ENCODE measurements around the gene SIVA1. TPM values are rescaled to one million over a fixed set of nuclear protein-coding genes. Genes with fewer than 3 reads are reported as not detected.

SIVA1 gene
- total RNA-seq, 4 donors from 2014 or later = 189 to 397 (median 203) TPM

DNA sequence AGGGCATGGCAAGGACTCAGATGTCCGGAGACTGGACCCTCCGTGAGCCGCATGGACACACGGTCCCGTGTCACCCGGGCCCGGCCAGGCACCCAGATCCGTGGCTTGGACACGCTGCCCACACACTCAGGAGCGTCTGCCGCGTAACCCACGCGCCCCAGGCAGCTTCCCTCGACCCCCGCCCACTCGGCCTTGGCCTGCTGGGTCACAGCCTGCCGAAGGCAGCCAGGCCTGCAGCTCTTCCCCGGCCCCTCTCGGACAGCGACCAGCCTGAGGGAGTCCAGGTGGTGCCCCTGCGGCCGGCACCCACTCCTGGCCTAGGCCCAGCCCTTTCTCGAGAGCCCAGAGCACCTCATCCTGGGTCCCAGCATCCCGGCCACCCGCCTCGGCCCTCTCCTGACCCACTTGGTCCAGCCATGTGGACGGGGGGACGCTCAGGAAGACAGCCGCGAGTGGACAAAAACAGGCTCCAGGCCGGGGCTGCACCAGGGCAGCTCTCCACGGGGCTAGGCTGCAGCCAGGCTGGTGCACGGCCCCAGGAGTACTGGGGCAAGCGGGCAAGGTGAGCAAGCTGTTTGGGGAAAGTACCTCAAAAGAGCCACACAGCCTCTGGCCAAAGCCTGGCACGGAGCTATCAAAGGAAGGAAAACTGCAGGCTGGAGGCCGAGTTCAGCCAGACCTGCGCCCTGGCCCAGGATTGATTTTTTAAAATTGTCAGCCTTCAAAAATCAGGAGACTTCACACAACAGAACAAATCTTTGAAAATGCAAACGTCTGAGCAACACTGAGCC, 36.1 kb downstream of the SIVA1 start:
- H3K36me3 ChIP-seq = peaks cover 0 to 8% (median 0%) of the 10 kb centered on the region in 4 donors
- DNase-seq = no peak
- 88 to 90% methylated on average over 4 to 36 of the region's 39 CpGs for WGBS, 2 donors (ENCODE audit: low coverage in 1 of 2)
- H3K27ac ChIP-seq = no peak overlapping the region
- no peak overlapping the region for H3K4me3 ChIP-seq
- H3K4me1 ChIP-seq = peaks cover 19 to 33% (median 24%) of the 10 kb centered on the region in 4 donors
- no peaks in the 10 kb centered on the region for H3K27me3 ChIP-seq
- in situ Hi-C loops (cut with MboI; ENCODE audit: low pct_ligation_motif_present in 1 of 4, low pct_unique_long_range_greater_than_20kb in 1 of 4, low sequenced_read_pairs in 3 of 4) = no loop called here
- no peaks in the 10 kb centered on the region for H3K9me3 ChIP-seq
- intact Hi-C loops (cut with DNase I; ENCODE audit: low total_unique reads) = loop anchor here (5.0 kb wide), 1 partner anchor 33 kb away; no protein-coding TSS in a partner anchor
- TF ChIP-seq EP300 (IDR thresholded peaks at IDR 0.05; ENCODE audit: low read depth) (no peak), POLR2A (IDR thresholded peaks at IDR 0.05) (no peak)

DNA sequence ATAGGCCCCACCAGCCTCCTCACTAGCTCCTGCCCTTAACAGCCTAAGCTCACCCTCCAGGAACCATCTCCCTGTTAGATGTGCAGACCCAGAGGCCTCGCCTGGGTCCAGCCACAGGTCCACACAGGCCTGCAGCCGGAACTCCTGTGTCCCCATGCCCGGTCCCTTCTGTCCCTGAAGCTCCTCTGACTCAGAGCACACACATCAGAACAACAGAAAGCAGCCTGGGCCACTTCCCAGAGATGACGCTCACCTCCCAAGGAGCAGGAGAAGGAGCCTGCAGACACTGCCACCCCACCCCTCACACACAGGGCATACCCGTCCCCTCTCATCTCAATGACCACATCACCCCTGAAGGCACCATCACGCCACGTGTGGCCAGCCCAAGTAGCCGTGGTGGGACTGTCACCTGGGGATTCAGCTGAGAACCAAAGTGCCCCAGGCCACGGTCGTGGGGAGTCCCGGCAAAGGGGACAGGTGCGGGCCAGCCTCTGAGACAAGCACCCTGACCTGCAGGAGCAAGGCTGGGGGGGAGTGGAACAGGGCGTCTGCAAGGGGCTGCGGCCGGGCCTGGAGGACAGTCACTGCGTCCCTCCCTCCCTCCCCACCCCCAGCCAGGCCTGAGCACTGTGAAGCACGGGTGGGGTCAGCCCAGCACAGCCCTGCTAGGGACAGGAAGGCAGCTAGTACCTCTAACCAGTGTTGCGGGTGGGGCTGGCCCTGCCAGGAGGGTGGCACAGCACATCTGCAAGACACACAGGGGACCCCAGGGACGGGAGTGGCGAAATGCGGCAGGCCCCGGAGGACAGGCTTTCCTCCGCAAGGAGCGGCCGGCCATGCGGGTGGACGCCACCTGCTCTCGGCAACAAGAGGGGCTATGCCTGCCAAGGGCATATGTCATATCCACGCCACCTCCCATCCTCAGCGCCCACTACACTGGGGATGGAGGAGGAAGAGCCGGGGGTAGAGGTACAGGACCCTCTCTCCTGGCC, 37.1 kb downstream of the SIVA1 start:
- Histone ChIP-seq H3K36me3 (peaks cover 0 to 8% (median 0%) of the 10 kb centered on the region in 4 donors), H3K4me1 (peaks cover 24 to 39% (median 30%) of the 10 kb centered on the region in 4 donors), H3K9me3 (no peaks in the 10 kb centered on the region), H3K27ac (no peak overlapping the region), H3K4me3 (no peak overlapping the region), H3K27me3 (no peaks in the 10 kb centered on the region)
- in situ Hi-C loops (cut with MboI; ENCODE audit: low pct_ligation_motif_present in 1 of 4, low pct_unique_long_range_greater_than_20kb in 1 of 4, low sequenced_read_pairs in 3 of 4) (no loop called here), intact Hi-C loops (cut with DNase I; ENCODE audit: low total_unique reads) (loop anchor here (5.0 kb wide), 1 partner anchor 32 kb away; no protein-coding TSS in a partner anchor)
- 91% methylated on average over 24 of the region's 31 CpGs; no CpG with 5 or more reads in 1 of the 2 donors for WGBS, 2 donors (ENCODE audit: low coverage in 1 of 2)
- DNase-seq = no peak
- no peak for TF ChIP-seq CTCF (IDR thresholded peaks at IDR 0.05)
- TF ChIP-seq EP300 (IDR thresholded peaks at IDR 0.05; ENCODE audit: low read depth) = no peak
- no peak for TF ChIP-seq POLR2A (IDR thresholded peaks at IDR 0.05)
- TF ChIP-seq POLR2AphosphoS5 (IDR thresholded peaks at IDR 0.05) = no peak

DNA sequence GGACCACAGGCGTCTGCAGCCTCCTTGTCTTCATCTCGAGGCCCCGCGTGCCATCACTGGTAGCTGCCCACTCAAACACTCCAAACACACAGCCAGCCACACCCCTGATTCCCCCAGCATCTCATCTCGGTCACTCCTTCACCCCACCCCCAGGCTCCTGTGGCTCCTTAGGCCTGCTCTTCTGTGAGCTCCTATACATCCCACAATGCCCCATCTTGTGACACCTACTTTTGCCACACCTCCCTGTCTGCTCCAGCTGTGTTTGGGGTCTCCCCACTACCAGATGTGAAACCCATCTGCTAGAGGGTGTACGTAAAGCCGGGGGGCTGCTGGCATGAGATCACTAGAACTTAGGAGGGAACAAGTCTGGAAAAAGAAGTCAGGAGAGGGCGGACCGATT, 38.5 kb downstream of the SIVA1 start:
- H3K27ac ChIP-seq = no peak overlapping the region
- H3K9me3 ChIP-seq = no peaks in the 10 kb centered on the region
- H3K4me3 ChIP-seq = no peak overlapping the region
- in situ Hi-C loops (cut with MboI; ENCODE audit: low pct_ligation_motif_present in 1 of 4, low pct_unique_long_range_greater_than_20kb in 1 of 4, low sequenced_read_pairs in 3 of 4) = no loop called here
- no peaks in the 10 kb centered on the region for H3K27me3 ChIP-seq
- 92% methylated on average over 9 of the region's 9 CpGs; no CpG with 5 or more reads in 1 of the 2 donors for WGBS, 2 donors (ENCODE audit: low coverage in 1 of 2)
- peaks cover 30 to 45% (median 36%) of the 10 kb centered on the region in 4 donors for H3K4me1 ChIP-seq
- TF ChIP-seq POLR2AphosphoS5 (IDR thresholded peaks at IDR 0.05) (no peak), POLR2A (IDR thresholded peaks at IDR 0.05) (no peak), EP300 (IDR thresholded peaks at IDR 0.05; ENCODE audit: low read depth) (no peak), CTCF (IDR thresholded peaks at IDR 0.05) (no peak)
- intact Hi-C loops (cut with DNase I; ENCODE audit: low total_unique reads) = no loop called here
- peaks cover 0 to 8% (median 0%) of the 10 kb centered on the region in 4 donors for H3K36me3 ChIP-seq
- no peak for DNase-seq

DNA sequence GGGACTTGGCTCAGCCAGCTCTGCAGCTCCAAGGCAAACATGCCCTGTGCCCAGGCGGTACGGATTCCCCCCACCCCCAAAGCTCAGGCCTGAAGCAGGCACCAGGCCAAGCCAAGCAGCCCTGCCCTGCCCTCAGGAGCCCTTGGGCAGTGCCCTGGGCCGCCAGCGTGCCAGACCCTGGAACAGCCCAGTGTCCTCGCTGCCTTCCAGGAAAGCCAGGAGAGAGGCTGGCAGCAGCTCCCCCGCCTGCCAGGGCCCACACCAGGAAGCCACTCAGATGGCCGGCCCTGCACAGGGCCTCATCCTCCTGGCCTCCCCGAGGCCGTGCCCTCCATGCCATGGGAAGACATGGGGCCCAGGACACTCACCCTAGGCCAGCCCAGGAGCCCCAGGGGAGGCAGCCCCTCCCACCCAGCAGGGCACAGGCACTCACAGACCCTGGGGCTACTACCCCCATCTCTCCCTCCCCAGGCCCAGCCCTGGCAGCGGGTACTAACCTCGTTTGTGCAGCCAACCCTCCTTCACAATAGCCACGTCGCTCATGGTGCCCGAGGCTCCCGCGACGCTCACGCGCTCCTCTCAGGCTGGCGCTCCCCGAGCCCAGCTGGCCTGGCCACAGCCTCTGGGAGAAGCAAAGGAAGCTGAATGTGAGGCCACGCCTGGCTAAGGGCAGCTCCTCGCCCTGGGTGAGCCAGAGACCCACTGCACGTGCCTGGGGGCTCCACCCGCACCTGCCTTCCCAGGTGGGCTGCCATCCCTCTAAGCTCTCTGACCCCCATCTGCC, 39.3 kb downstream of the SIVA1 start:
- H3K4me1 ChIP-seq = peaks cover 30 to 41% (median 36%) of the 10 kb centered on the region in 4 donors
- TF ChIP-seq EP300 (IDR thresholded peaks at IDR 0.05; ENCODE audit: low read depth) (no peak), CTCF (IDR thresholded peaks at IDR 0.05) (no peak), POLR2A (IDR thresholded peaks at IDR 0.05) (no peak), POLR2AphosphoS5 (IDR thresholded peaks at IDR 0.05) (no peak)
- 84% methylated on average over 17 of the region's 25 CpGs; no CpG with 5 or more reads in 1 of the 2 donors for WGBS, 2 donors (ENCODE audit: low coverage in 1 of 2)
- H3K27me3 ChIP-seq = no peaks in the 10 kb centered on the region
- H3K27ac ChIP-seq = no peak overlapping the region
- DNase-seq = no peak
- H3K4me3 ChIP-seq = no peak overlapping the region
- in situ Hi-C loops (cut with MboI; ENCODE audit: low pct_ligation_motif_present in 1 of 4, low pct_unique_long_range_greater_than_20kb in 1 of 4, low sequenced_read_pairs in 3 of 4) = no loop called here
- H3K36me3 ChIP-seq = peaks cover 0 to 8% (median 0%) of the 10 kb centered on the region in 4 donors
- H3K9me3 ChIP-seq = no peaks in the 10 kb centered on the region
- intact Hi-C loops (cut with DNase I; ENCODE audit: low total_unique reads) = no loop called here

All from transverse colon (tissue), 4 donors.